Trophoblast cell (in vitro differentiated cells and primary cell): Measurements from ENCODE around the gene AGXT.

ENCODE experiments used
- DNase-seq, 2 donors: peaks; one replicate each; pipeline ENCODE4 v3.0.0-alpha.2; 2016
- H2AFZ ChIP-seq: 2 replicates; pipeline ENCODE4 v1.6.1; 2013; ENCODE audit warnings: low read length, moderate library complexity, mild to moderate bottlenecking; ENCODE audit not compliant: insufficient read depth, poor library complexity
- H2AK5ac ChIP-seq: 2 replicates; pipeline ENCODE4 v1.6.1; 2013; ENCODE audit warnings: mild to moderate bottlenecking, low read length
- H2BK120ac ChIP-seq: 2 replicates; pipeline ENCODE4 v1.6.1; 2013; ENCODE audit warnings: low read length, mild to moderate bottlenecking, moderate library complexity; ENCODE audit not compliant: insufficient read depth, poor library complexity
- H2BK12ac ChIP-seq: 2 replicates; pipeline ENCODE4 v1.6.1; 2013; ENCODE audit warnings: mild to moderate bottlenecking, low read length, moderate library complexity
- H2BK5ac ChIP-seq: 2 replicates; pipeline ENCODE4 v1.6.1; 2013; ENCODE audit warnings: low read length, low read depth, moderate library complexity, mild to moderate bottlenecking; ENCODE audit not compliant: poor library complexity
- H3K14ac ChIP-seq: 2 replicates; pipeline ENCODE4 v1.6.1; 2013; ENCODE audit warnings: mild to moderate bottlenecking, low read length
- H3K18ac ChIP-seq: 2 replicates; pipeline ENCODE4 v1.6.1; 2013; ENCODE audit warnings: mild to moderate bottlenecking, low read length
- H3K23ac ChIP-seq: 2 replicates; pipeline ENCODE4 v1.6.1; 2013; ENCODE audit warnings: low read length
- H3K27ac ChIP-seq: 2 replicates; pipeline ENCODE4 v1.5.1; 2013; ENCODE audit warnings: low read depth, mild to moderate bottlenecking, inconsistent platforms, low read length, moderate library complexity
- H3K27me3 ChIP-seq: 2 replicates; pipeline ENCODE4 v1.6.1; 2013; ENCODE audit warnings: inconsistent platforms, mild to moderate bottlenecking, low read length, moderate library complexity; ENCODE audit not compliant: insufficient read depth
- H3K36me3 ChIP-seq, 2 experiments: 1 replicate in 1 of 2; 2 replicates in 1 of 2; pipeline ENCODE4 v1.6.1; 2013; ENCODE audit warnings: low read length in 2 of 2, mild to moderate bottlenecking in 2 of 2, moderate library complexity in 1 of 2; ENCODE audit not compliant: insufficient read depth in 2 of 2, control insufficient read depth in 1 of 2
- H3K4ac ChIP-seq: 2 replicates; pipeline ENCODE4 v1.6.1; 2013; ENCODE audit warnings: low read depth, mild to moderate bottlenecking, low read length, moderate library complexity
- H3K4me1 ChIP-seq, 2 experiments: 1 replicate in 1 of 2; 2 replicates in 1 of 2; pipeline ENCODE4 v1.6.1; 2013; ENCODE audit warnings: low read length in 2 of 2, mild to moderate bottlenecking in 2 of 2, moderate library complexity in 1 of 2; ENCODE audit not compliant: insufficient read depth in 2 of 2, control insufficient read depth in 1 of 2
- H3K4me2 ChIP-seq: 2 replicates; pipeline ENCODE4 v1.6.1; 2013; ENCODE audit warnings: inconsistent platforms, mild to moderate bottlenecking, low read length, moderate library complexity
- H3K4me3 ChIP-seq: 2 replicates; pipeline ENCODE4 v1.5.1; 2013; ENCODE audit warnings: mild to moderate bottlenecking, low read depth, low read length, inconsistent platforms
- H3K79me1 ChIP-seq: one replicate; pipeline ENCODE4 v1.6.1; 2013; ENCODE audit warnings: low read length
- H3K79me2 ChIP-seq: 2 replicates; pipeline ENCODE4 v1.6.1; 2013; ENCODE audit warnings: low read length, mild to moderate bottlenecking; ENCODE audit not compliant: control insufficient read depth, insufficient read depth, poor library complexity
- H3K9ac ChIP-seq: 2 replicates; pipeline ENCODE4 v1.6.1; 2013; ENCODE audit warnings: mild to moderate bottlenecking, low read length
- H3K9me3 ChIP-seq: 2 replicates; pipeline ENCODE4 v1.6.1; 2013; ENCODE audit warnings: low read depth, mild to moderate bottlenecking, control low read depth, inconsistent platforms, low read length; ENCODE audit not compliant: insufficient read depth
- H4K12ac ChIP-seq: 2 replicates; pipeline ENCODE4 v1.6.1; 2013; ENCODE audit warnings: low read depth, mild to moderate bottlenecking, low read length, moderate library complexity
- H4K8ac ChIP-seq: 2 replicates; pipeline ENCODE4 v1.6.1; 2013; ENCODE audit warnings: low read depth, mild to moderate bottlenecking, low read length, moderate library complexity
- H4K91ac ChIP-seq: one replicate; pipeline ENCODE4 v1.6.1; 2013; ENCODE audit warnings: low read depth, mild to moderate bottlenecking, low read length, moderate library complexity
- WGBS: extraction: QIAGEN DNeasy Blood & Tissue Kit; methylation state at CpG from one replicate; pipeline ENCODE4 v1.1.7; 2013; ENCODE audit warnings: missing lambda C conversion rate; ENCODE audit not compliant: insufficient read length, insufficient coverage; ENCODE audit errors: extremely low coverage; 5-methylcytosine and 5-hydroxymethylcytosine counted together

Gene AGXT

DNA sequence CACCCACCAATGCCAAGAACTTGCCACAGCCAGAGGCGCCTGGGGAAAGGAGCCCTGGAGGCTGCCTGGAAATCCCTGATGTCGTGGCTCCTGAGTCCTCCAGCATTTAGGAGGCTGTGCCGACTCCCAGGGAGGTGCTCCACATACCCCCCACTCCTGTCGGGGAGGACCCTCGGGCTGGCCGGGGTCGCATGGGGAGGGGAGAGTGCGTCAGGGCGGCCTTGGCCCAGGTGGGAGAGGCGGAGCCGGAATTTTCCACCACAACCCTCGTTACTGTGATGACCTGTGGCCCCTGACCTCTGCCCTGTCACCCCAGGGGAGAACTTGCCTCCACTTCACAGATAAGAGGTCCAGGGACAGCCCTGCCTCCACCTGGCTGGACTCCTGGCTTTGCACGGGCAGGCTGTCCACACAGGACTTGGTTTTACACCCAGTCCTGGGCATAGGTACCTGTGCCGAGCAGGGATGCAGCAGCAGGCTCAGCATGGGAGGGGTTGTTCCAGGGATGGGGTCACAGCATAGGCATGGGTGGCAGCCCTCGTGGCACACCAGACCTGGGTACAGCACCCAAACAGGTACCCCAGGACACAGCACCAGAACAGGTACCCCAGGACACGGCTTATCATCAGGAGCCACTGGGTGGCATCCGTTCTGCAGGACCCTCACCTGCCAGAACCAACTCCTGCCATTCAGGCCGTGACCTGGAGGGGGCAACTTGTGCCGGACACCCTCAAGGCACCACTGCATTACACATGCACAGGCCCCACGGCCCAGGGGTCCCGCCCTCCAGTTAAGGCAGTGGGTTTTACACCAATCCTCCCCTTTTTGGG is 12.3 kb upstream of the AGXT start:
- WGBS = no CpG with 5 or more reads among the region's 21 CpGs
- H2AK5ac ChIP-seq = no peak overlapping the region
- peaks cover 10% of the 10 kb centered on the region for H3K9me3 ChIP-seq
- H3K79me1 ChIP-seq = no peaks in the 10 kb centered on the region
- no peak overlapping the region for H3K4me3 ChIP-seq
- H3K79me2 ChIP-seq = no peaks in the 10 kb centered on the region
- no peak overlapping the region for H3K27ac ChIP-seq
- H4K12ac ChIP-seq = no peak overlapping the region
- no peak overlapping the region for H4K8ac ChIP-seq
- DNase-seq = no peak
- no peak overlapping the region for H3K4ac ChIP-seq
- no peak overlapping the region for H3K18ac ChIP-seq
- no peak overlapping the region for H2AFZ ChIP-seq
- no peak overlapping the region for H4K91ac ChIP-seq
- H3K27me3 ChIP-seq = peaks cover 3% of the 10 kb centered on the region
- H2BK120ac ChIP-seq = no peak overlapping the region
- no peak overlapping the region for H3K14ac ChIP-seq
- H3K9ac ChIP-seq = no peak overlapping the region
- H2BK12ac ChIP-seq = no peak overlapping the region
- no peaks in the 10 kb centered on the region for H3K36me3 ChIP-seq
- H2BK5ac ChIP-seq = no peak overlapping the region
- no peak overlapping the region for H3K4me2 ChIP-seq
- H3K23ac ChIP-seq = no peak overlapping the region
- no peaks in the 10 kb centered on the region for H3K4me1 ChIP-seq

DNA sequence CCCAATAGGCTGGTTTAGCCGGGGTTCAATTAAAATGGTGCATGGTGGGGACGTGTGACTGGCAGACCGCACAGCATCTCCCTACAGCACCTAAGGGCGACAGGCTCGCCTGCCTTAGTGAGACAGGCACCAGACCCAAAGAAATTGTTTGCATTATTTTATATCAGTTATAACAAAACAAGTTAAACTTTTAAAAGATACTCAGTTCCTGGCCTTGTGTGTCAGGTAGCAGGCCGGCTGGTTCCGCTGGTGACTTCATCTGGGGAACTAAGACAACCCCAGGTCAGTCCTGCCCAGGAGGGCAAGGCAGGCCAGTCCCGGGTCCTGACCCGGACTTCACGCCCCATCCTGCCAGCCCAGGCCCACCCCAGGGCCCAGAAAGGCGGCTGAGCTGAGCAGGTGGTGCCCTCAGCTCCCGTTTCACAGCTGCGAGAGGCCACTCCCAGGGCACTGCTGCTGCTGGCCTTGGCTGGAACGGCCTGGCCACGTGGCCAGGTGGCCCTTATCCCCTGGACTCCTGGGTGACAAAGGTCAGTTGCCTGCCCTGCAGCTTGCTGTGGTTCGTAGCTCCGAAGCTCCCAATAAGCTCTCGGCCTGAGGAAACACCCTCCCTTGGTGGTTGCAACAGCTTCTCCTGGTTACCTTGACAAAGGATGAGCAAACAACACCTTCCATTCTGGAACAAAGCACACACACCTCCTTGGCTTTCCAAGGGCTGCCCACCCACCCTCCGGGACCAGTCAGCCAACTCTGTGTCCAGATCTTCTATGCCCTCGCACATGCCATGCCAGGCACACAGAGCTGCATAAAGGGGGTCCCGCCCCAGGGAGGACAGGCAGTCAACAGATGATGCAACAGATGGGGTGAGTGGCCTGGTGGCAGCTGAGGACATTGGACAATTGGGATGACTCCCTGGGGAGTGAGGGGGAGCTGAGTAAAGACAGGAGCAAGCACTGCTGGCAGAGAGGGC is 11.3 kb upstream of the AGXT start:
- Histone ChIP-seq H2BK12ac (no peak overlapping the region), H3K23ac (no peak overlapping the region), H2AK5ac (no peak overlapping the region), H3K4me2 (no peak overlapping the region), H3K14ac (no peak overlapping the region), H2BK120ac (no peak overlapping the region), H3K9me3 (peaks cover 10% of the 10 kb centered on the region), H3K9ac (no peak overlapping the region), H3K27ac (no peak overlapping the region), H3K4me1 (no peaks in the 10 kb centered on the region), H2BK5ac (no peak overlapping the region), H3K36me3 (no peaks in the 10 kb centered on the region), H3K4me3 (no peak overlapping the region), H2AFZ (no peak overlapping the region), H3K79me1 (no peaks in the 10 kb centered on the region), H4K8ac (no peak overlapping the region), H3K4ac (no peak overlapping the region), H4K91ac (no peak overlapping the region), H4K12ac (no peak overlapping the region), H3K27me3 (peaks cover 3% of the 10 kb centered on the region), H3K79me2 (no peaks in the 10 kb centered on the region), H3K18ac (no peak overlapping the region)
- no CpG with 5 or more reads among the region's 21 CpGs for WGBS
- DNase-seq = peak; percentile 72 to 80

DNA sequence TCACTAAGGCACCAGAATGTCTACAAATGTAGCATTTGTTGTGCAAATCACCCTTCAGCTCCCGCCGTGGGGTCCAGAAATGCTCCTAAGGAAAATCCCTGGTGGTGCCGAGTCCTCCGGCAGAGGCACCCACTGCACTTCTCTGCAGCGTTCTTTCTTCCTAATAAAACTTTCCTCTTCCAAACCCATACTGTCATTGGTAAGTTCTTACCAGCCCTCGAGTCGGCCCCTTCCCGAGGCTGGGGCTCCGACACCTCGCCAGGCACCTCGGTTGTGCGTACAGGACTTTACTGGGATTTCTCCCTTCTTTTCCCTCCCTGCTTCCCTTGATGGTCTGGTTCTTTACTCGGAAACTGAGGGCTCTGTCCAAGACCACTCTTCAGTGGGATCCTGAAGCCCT is 10.3 kb upstream of the AGXT start:
- WGBS = no CpG with 5 or more reads among the region's 13 CpGs
- no peaks in the 10 kb centered on the region for H3K79me1 ChIP-seq

DNA sequence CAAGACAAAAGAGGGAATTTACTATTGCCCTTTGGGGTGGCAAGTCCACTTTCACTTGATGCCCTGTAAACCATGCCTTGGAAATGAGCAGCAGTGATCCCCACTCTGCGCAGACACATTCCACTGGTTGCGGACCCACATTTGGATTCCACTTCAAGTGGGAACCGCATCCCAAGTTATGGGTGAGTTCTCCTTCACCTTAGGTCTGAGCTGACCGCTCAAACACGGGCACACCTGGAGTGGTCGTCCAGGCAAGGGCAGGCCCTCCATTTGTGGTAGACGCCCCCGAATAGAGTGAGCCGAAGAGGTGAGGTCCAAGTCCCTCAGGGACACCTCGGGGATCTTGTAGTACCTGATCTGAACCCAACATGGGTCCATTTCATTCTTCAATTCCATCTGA is 9.8 kb upstream of the AGXT start:
- Histone ChIP-seq H3K14ac (no peak overlapping the region), H4K8ac (no peak overlapping the region), H3K79me2 (no peaks in the 10 kb centered on the region), H2BK12ac (no peak overlapping the region), H2BK120ac (no peak overlapping the region), H3K4me3 (no peak overlapping the region), H2AK5ac (no peak overlapping the region), H3K23ac (no peak overlapping the region), H3K79me1 (no peaks in the 10 kb centered on the region), H3K27ac (no peak overlapping the region), H3K9ac (no peak overlapping the region), H3K4ac (no peak overlapping the region), H2AFZ (no peak overlapping the region), H3K27me3 (peaks cover 3% of the 10 kb centered on the region), H4K91ac (no peak overlapping the region), H4K12ac (no peak overlapping the region), H3K4me1 (no peaks in the 10 kb centered on the region), H3K18ac (no peak overlapping the region), H3K4me2 (no peak overlapping the region), H3K36me3 (no peaks in the 10 kb centered on the region), H2BK5ac (no peak overlapping the region), H3K9me3 (peaks cover 10% of the 10 kb centered on the region)
- DNase-seq = no peak
- no CpG with 5 or more reads among the region's 10 CpGs for WGBS

More for the DNA sequence above, 10.3 kb upstream of the AGXT start:
- no peak overlapping the region for H3K27ac ChIP-seq
- no peak overlapping the region for H2BK120ac ChIP-seq
- H3K4ac ChIP-seq = no peak overlapping the region
- H3K4me2 ChIP-seq = no peak overlapping the region
- H3K27me3 ChIP-seq = peaks cover 3% of the 10 kb centered on the region
- no peak for DNase-seq
- H3K4me1 ChIP-seq = no peaks in the 10 kb centered on the region
- no peak overlapping the region for H3K23ac ChIP-seq
- H2BK12ac ChIP-seq = no peak overlapping the region
- no peak overlapping the region for H4K91ac ChIP-seq
- H3K14ac ChIP-seq = no peak overlapping the region
- no peaks in the 10 kb centered on the region for H3K36me3 ChIP-seq
- no peak overlapping the region for H3K4me3 ChIP-seq
- H3K9me3 ChIP-seq = peaks cover 10% of the 10 kb centered on the region
- no peak overlapping the region for H4K12ac ChIP-seq
- H3K9ac ChIP-seq = no peak overlapping the region
- no peak overlapping the region for H4K8ac ChIP-seq
- no peak overlapping the region for H2BK5ac ChIP-seq
- H2AFZ ChIP-seq = no peak overlapping the region
- no peak overlapping the region for H2AK5ac ChIP-seq
- H3K79me2 ChIP-seq = no peaks in the 10 kb centered on the region
- H3K18ac ChIP-seq = no peak overlapping the region
